Activated CD8-positive, alpha-beta T cell treated with anti-CD3 and anti-CD28 coated beads for 36 hours (primary cell): ENCODE results near the gene PTOV1. TPM values are rescaled to one million over a fixed set of nuclear protein-coding genes. Genes with fewer than 3 reads are reported as not detected.

Experiments used
- ATAC-seq: fragments of 200-7000 bp; cut with Tn5 transposase; one replicate; pipeline ENCODE4 v1.10.0; 2021; ENCODE audit warnings: mild to moderate bottlenecking, moderate library complexity
- CTCF ChIA-PET: fragments of 350-600 bp; sonication (Branson Sonifier 250); formaldehyde crosslinking; loops from one replicate; lab custom pipeline; 2021; ENCODE audit warnings: antibody characterized with exemption; lab: Charles Lee
- POLR2A ChIA-PET: fragments of 350-600 bp; sonication (Branson Sonifier 250); formaldehyde crosslinking; loops from one replicate; lab custom pipeline; 2021; ENCODE audit warnings: antibody characterized with exemption; lab: Charles Lee
- DNase-seq: peaks from one replicate; pipeline ENCODE4 v3.0.0-alpha.2; 2020
- H3K27ac Mint-ChIP-seq: one replicate; pipeline ENCODE4 v1.8.0; 2021; ENCODE audit warnings: mild to moderate bottlenecking, mixed read lengths
- H3K27me3 Mint-ChIP-seq: one replicate; pipeline ENCODE4 v1.8.0; 2021; ENCODE audit warnings: mixed read lengths
- H3K36me3 Mint-ChIP-seq: one replicate; pipeline ENCODE4 v1.8.0; 2021; ENCODE audit warnings: low read depth, mixed read lengths
- H3K4me1 Mint-ChIP-seq: one replicate; pipeline ENCODE4 v1.8.0; 2021; ENCODE audit warnings: low read depth, mixed read lengths
- H3K4me3 Mint-ChIP-seq: one replicate; pipeline ENCODE4 v1.8.0; 2021; ENCODE audit warnings: mild to moderate bottlenecking, moderate library complexity, mixed read lengths
- H3K9me3 Mint-ChIP-seq: one replicate; pipeline ENCODE4 v1.8.0; 2021; ENCODE audit warnings: mixed read lengths
- intact Hi-C: fragments of 100-400 bp; cut with micrococcal nuclease; formaldehyde crosslinking; loops from one replicate; pipeline ENCODE4 v1.10.0; 2022
- total RNA-seq, 2 experiments: library from RNA; stranded (reverse); gene quantifications; one replicate each; pipeline ENCODE4 v1.2.3, GENCODE V29; 2021
- TF ChIP-seq, protein P1 (sequence below): fragments of 200-600 bp; IDR thresholded peaks from one replicate; pipeline ENCODE4 v1.8.0; 2022; ENCODE audit warnings: antibody characterized with exemption, mild to moderate bottlenecking

The PTOV1 gene
- total RNA-seq, 2 experiments from 2014 or later, result 87.4 to 88.5 TPM

- peaks cover 6% of the 10 kb centered on the region for H3K36me3 Mint-ChIP-seq
- peaks cover 15% of the 10 kb centered on the region for H3K4me1 Mint-ChIP-seq
- H3K27ac Mint-ChIP-seq, result no peak overlapping the region
- H3K4me3 Mint-ChIP-seq, result no peak overlapping the region
- TF ChIP-seq, protein P1, sequence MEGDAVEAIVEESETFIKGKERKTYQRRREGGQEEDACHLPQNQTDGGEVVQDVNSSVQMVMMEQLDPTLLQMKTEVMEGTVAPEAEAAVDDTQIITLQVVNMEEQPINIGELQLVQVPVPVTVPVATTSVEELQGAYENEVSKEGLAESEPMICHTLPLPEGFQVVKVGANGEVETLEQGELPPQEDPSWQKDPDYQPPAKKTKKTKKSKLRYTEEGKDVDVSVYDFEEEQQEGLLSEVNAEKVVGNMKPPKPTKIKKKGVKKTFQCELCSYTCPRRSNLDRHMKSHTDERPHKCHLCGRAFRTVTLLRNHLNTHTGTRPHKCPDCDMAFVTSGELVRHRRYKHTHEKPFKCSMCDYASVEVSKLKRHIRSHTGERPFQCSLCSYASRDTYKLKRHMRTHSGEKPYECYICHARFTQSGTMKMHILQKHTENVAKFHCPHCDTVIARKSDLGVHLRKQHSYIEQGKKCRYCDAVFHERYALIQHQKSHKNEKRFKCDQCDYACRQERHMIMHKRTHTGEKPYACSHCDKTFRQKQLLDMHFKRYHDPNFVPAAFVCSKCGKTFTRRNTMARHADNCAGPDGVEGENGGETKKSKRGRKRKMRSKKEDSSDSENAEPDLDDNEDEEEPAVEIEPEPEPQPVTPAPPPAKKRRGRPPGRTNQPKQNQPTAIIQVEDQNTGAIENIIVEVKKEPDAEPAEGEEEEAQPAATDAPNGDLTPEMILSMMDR, result no peak
- DNase-seq (no peak), ATAC-seq (no peak)
- intact Hi-C loops, result no loop called here
- ChIA-PET CTCF (interaction anchor here (1.3 kb wide), 1 partner anchor 10 kb away, joined by 3 read pairs; no protein-coding TSS in a partner anchor), POLR2A (no interaction called here)
- H3K9me3 Mint-ChIP-seq, result no peaks in the 10 kb centered on the region
- no peaks in the 10 kb centered on the region for H3K27me3 Mint-ChIP-seq
These were observed 6.3 kb downstream of the PTOV1 start for GRCh38 chr19:49857061-49857837.

DNA sequence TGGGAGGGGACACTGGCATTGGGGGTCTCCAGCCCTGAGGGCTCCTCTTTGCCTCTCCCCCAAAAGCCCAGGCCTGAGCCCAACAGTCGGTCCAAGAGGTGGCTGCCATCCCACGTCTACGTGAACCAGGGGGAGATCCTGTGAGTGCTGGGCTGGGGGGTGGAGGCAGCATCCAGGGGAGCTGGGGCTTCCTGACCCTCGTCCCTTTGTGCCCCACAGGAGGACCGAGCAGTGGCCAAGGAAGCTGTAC lies 6.8 kb downstream of the PTOV1 start:
- Mint-ChIP-seq H3K9me3 (no peaks in the 10 kb centered on the region), H3K27ac (no peak overlapping the region), H3K36me3 (peaks cover 6% of the 10 kb centered on the region), H3K4me1 (peaks cover 10% of the 10 kb centered on the region), H3K4me3 (no peak overlapping the region), H3K27me3 (no peaks in the 10 kb centered on the region)
- intact Hi-C loops, result no loop called here
- TF ChIP-seq, protein P1, result no peak
- ATAC-seq (no peak), DNase-seq (no peak)
- POLR2A ChIA-PET, result interaction anchor here (0.7 to 1.3 kb wide), 2 partner anchors 10 to 172 kb away, joined by 3 read pairs; no protein-coding TSS in a partner anchor
- CTCF ChIA-PET, result interaction anchor here (1.3 kb wide), 1 partner anchor 10 kb away, joined by 3 read pairs; no protein-coding TSS in a partner anchor

DNA sequence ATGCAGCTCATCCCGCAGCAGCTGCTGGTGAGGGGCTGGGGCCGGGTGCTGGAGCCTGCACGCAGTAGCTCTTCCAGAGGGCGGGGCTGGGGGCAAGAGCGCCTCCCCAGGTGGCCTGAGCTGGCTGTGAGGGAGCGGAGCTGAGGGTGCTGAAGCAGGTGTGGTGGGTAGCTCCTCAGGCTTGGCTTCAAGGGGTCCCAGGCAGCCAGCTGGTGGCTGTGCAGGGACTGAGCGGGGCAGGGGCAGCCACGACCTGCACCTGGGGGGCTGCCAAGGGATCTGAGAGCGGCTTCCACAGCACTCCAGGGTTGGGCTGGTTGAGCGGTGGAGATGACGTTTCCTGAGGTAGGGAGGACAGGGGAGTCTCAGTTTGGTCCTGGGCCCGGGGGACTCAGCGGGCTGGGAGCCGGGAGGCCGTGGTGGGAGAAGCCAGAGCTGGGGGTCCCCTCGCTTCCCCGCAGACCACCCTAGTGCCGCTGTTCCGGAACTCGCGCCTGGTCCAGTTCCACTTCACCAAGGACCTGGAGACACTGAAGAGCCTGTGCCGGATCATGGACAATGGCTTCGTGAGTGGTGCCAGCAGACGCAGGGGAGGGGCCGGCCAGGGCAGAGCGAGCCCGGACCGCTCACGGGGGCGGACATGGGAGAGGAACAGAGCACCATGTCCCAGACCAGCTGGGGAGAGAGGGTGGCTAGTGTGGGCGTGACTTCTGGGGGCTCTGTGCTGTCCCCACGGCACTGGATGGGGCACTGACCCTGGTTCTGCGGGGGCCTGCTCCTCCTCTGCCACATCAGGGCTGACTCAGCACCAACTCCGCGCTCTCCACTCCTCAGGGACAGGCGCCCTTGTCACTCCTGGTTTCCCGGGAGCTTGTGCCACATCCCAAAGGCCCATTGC lies 7.4 kb downstream of the PTOV1 start:
- Mint-ChIP-seq H3K36me3 (peaks cover 9% of the 10 kb centered on the region), H3K27me3 (no peaks in the 10 kb centered on the region), H3K27ac (no peak overlapping the region), H3K9me3 (no peaks in the 10 kb centered on the region), H3K4me3 (no peak overlapping the region), H3K4me1 (peaks cover 7% of the 10 kb centered on the region)
- intact Hi-C loops, result no loop called here
- TF ChIP-seq, protein P1, result no peak
- ATAC-seq (no peak), DNase-seq (no peak)
- POLR2A ChIA-PET, result interaction anchor here (0.7 to 1.3 kb wide), 3 partner anchors 10 to 173 kb away, joined by 3 read pairs; no protein-coding TSS in a partner anchor
- CTCF ChIA-PET, result interaction anchor here (1.3 kb wide), 1 partner anchor 11 kb away, joined by 3 read pairs; no protein-coding TSS in a partner anchor

DNA sequence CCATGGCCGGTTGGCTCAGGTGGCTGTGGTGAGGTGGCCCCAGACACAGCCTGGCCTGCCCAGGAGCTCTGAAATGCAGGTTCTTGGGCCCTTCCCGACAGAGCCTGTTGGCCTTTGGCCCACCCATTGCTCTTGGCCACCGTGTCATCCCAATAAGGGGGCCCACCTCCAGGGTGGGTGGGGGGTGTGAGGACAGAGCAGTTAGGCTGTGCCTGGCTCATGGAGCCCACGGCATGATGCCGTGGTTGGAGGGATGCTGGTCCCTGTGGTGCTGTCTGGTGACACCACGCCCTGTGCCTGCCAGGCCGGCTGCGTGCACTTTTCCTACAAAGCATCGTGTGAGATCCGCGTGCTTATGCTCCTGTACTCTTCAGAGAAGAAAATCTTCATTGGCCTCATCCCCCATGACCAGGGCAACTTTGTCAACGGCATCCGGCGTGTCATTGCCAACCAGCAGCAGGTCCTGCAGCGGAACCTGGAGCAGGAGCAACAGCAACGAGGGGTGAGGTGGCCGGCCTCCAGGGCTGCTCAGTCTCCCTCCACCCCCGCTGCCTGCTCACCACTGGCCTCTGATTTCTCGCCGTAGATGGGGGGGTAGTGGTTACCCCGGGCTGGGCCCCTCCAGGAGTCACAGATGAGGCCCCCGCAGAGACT lies 8.8 kb downstream of the PTOV1 start:
- Mint-ChIP-seq H3K27ac (no peak overlapping the region), H3K27me3 (no peaks in the 10 kb centered on the region), H3K36me3 (peaks cover 20% of the 10 kb centered on the region), H3K4me1 (peaks cover 7% of the 10 kb centered on the region), H3K4me3 (no peak overlapping the region), H3K9me3 (no peaks in the 10 kb centered on the region)
- DNase-seq, result no peak
- ChIA-PET CTCF (no interaction called here), POLR2A (interaction anchor here (1.1 kb wide), 1 partner anchor 8 kb away, joined by 3 read pairs; the partner anchor contains the start of gene PNKP)
- intact Hi-C loops, result no loop called here
- no peak for ATAC-seq
- TF ChIP-seq, protein P1, result no peak
